ENCODE data around the gene MYL11.

DNA sequence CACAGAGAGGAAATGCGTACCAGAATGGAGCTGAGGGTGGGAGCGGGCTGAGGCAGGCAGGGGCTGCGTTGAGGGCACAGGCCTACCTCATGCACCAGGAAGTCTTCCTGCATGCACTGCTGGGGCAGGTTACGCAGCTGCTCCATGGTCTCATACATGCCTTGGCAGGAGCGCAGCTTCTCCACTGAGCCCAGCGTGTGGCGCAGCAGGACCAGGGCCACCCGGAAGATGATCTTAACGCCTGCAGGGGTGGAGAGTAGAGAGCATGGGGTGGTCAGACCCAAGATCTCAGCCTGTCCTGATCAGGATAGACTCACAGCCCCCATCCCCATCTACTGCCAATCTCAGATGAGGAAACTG is 16.0 kb upstream of the MYL11 start:
- TF ChIP-seq CTCF (IDR thresholded peaks at IDR 0.05; ENCODE audit: insufficient read depth, low read depth, low read length) = no peak
- TF ChIP-seq EZH2 (IDR thresholded peaks at IDR 0.05; ENCODE audit: insufficient read depth, low read length) = no peak
